ENCODE results near the gene LAMC3. TPM values are rescaled to one million over a fixed set of nuclear protein-coding genes. Genes with fewer than 3 reads are reported as not detected.

The LAMC3 gene
- total and polyA plus RNA-seq, 2 experiments from 2014 or later = not detected

DNA sequence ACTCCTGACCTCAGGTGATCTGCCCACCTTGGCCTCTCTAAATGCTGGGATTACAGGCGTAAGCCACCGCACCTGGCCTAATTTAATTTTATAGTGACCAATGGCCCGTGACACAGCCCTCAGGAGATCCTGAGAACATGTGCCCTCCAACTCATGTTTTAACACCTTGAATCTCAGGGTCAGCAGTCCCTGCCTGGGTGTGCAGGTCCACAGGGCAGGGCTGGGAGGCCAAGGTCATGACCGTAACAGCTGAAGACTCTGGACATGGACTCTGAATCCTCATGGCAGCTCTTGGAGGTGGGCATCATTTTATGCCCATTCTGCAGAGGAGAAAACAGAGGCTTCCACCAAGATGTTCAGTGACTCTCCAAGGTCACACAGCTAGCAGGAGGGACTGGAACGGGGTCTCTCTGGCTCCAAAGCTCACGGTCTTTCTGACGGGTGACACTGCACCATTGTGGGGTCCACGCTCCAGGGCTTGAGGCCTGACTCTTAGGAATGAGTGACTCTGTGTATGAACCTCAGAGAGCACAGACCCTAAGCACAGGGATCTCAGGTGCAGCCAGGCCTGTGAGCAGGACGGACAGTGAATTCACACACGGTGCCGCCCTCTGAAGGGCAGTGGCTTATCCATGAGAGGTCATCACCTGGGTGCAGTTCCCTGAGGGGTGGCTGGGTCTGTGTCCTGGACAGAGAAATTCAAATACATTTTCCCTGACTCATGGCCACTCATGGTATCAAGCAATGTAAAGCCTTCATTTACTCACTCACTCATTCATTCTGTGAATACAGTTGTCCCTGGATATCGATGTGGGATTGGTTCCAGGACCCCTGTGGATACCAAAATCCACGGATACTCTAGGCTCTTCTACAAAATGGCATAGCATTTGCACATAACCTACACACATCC is 32.8 kb upstream of the LAMC3 start:
- 64 to 66% methylated on average over 13 of the region's 13 CpGs for WGBS, 2 experiments (ENCODE audit: low coverage in 1 of 2, low lambda C conversion rate in 2 of 2, missing lambda C conversion rate in 2 of 2)
- H3K9me2 ChIP-seq (ENCODE audit: insufficient read depth) = no peaks in the 10 kb centered on the region
- H3K36me3 ChIP-seq (ENCODE audit: low read depth) = no peaks in the 10 kb centered on the region
- TF ChIP-seq EZH2 (IDR thresholded peaks at IDR 0.05; ENCODE audit: insufficient read depth, poor library complexity, severe bottlenecking) (no peak), EZH2phosphoT487 (IDR thresholded peaks at IDR 0.05; ENCODE audit: insufficient read depth, low read depth) (no peak)
- no peaks in the 10 kb centered on the region for H3K9me3 ChIP-seq (ENCODE audit: low read depth)
- no peak for DNase-seq
- peaks cover 31% of the 10 kb centered on the region for H3K27me3 ChIP-seq (replicated peaks; ENCODE audit: insufficient read depth)
- no peak overlapping the region for H3K4me3 ChIP-seq
- H3K4me2 ChIP-seq (ENCODE audit: unreplicated experiment) = no peak overlapping the region
- H3K9ac ChIP-seq = no peak overlapping the region
- H3K79me2 ChIP-seq (ENCODE audit: insufficient read depth) = no peaks in the 10 kb centered on the region
- no peaks in the 10 kb centered on the region for H4K20me1 ChIP-seq (ENCODE audit: insufficient read depth)
- H3K4me1 ChIP-seq (ENCODE audit: insufficient read depth) = no peaks in the 10 kb centered on the region
- H2AFZ ChIP-seq = no peak overlapping the region
- H3K27ac ChIP-seq = no peak overlapping the region
- H3F3A ChIP-seq (ENCODE audit: insufficient read depth) = no peaks in the 10 kb centered on the region
- in situ Hi-C loops (cut with MboI) = no loop called here

DNA sequence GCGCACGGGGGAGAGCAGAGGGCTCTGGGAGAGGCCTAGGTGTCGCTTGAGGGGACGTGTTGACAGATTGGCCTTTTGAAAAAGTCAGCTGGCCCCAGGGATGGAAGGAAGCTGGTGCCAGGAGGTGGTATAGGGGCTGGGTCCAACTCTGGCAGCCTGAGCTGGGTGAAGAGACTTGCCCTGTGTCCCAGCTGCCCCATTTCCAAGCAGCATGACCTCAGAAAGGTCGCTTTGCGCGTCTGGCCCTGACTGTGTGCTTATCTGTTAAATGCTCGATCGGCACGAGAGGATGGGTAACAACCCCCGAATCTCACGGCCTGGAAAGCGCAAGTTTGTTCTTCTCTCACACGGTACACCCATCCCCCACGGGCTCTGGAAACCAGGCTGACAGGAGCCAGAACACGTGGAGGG is 31.2 kb upstream of the LAMC3 start:
- 71 to 78% methylated on average over 16 of the region's 16 CpGs for WGBS, 2 experiments (ENCODE audit: low coverage in 1 of 2, low lambda C conversion rate in 2 of 2, missing lambda C conversion rate in 2 of 2)
- no peak overlapping the region for H3K4me2 ChIP-seq (ENCODE audit: unreplicated experiment)
- no peaks in the 10 kb centered on the region for H4K20me1 ChIP-seq (ENCODE audit: insufficient read depth)
- H3K36me3 ChIP-seq (ENCODE audit: low read depth) = no peaks in the 10 kb centered on the region
- TF ChIP-seq EZH2 (IDR thresholded peaks at IDR 0.05; ENCODE audit: insufficient read depth, poor library complexity, severe bottlenecking) (no peak), EZH2phosphoT487 (IDR thresholded peaks at IDR 0.05; ENCODE audit: insufficient read depth, low read depth) (no peak)
- H3K27ac ChIP-seq = no peak overlapping the region
- H3K79me2 ChIP-seq (ENCODE audit: insufficient read depth) = no peaks in the 10 kb centered on the region
- H2AFZ ChIP-seq = no peak overlapping the region
- H3K4me3 ChIP-seq = no peak overlapping the region
- no peaks in the 10 kb centered on the region for H3K4me1 ChIP-seq (ENCODE audit: insufficient read depth)
- H3K9me3 ChIP-seq (ENCODE audit: low read depth) = no peaks in the 10 kb centered on the region
- no peaks in the 10 kb centered on the region for H3F3A ChIP-seq (ENCODE audit: insufficient read depth)
- no peak for DNase-seq
- H3K27me3 ChIP-seq (replicated peaks; ENCODE audit: insufficient read depth) = peaks cover 20% of the 10 kb centered on the region
- in situ Hi-C loops (cut with MboI) = no loop called here
- no peaks in the 10 kb centered on the region for H3K9me2 ChIP-seq (ENCODE audit: insufficient read depth)
- H3K9ac ChIP-seq = no peak overlapping the region

DNA sequence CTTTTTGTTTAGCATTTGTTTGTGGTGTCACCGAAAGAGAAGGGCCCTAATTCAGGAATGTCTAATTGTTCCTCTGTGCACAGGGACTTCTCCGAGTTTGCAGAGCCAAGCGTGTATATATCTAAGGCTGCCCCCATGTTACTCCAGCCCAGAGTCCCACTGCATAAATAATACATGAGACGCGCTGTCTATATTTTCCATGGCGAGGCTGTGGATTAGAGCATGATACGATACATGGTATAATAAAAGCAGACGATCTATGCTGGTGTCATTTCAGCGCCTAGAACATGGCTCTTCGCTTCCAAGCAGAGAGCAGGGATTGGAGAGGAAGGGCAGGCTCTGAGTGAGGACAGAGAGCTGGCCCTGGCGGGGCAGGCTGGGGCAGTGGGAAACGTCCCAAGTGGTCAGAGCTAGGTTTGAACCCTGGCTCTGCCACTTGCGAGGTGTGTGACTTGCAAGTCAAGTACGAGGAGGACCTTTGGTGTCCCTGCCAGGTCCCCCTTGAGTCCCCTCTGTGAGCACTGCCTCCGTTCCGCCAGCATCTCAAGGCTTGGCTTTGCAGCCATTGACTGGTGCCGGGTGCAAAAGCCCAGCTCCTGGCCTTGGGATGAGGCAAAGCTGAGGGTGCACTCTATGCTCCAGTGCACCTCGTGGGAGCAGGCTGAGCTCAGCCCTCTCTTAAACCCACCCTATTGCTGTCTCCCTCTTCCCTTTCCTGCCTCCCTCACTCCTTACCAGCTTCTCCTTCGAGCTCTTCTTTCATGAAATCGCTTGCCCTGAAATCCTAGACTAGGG is 29.2 kb upstream of the LAMC3 start:
- H3K36me3 ChIP-seq (ENCODE audit: low read depth) = no peaks in the 10 kb centered on the region
- in situ Hi-C loops (cut with MboI) = no loop called here
- H3K9me2 ChIP-seq (ENCODE audit: insufficient read depth) = no peaks in the 10 kb centered on the region
- 77 to 83% methylated on average over 20 of the region's 20 CpGs for WGBS, 2 experiments (ENCODE audit: low coverage in 1 of 2, low lambda C conversion rate in 2 of 2, missing lambda C conversion rate in 2 of 2)
- H3K79me2 ChIP-seq (ENCODE audit: insufficient read depth) = no peaks in the 10 kb centered on the region
- TF ChIP-seq EZH2 (IDR thresholded peaks at IDR 0.05; ENCODE audit: insufficient read depth, poor library complexity, severe bottlenecking) = no peak
- no peaks in the 10 kb centered on the region for H3K9me3 ChIP-seq (ENCODE audit: low read depth)
- no peak overlapping the region for H3K4me3 ChIP-seq
- DNase-seq = no peak
- no peak overlapping the region for H3K27ac ChIP-seq
- no peaks in the 10 kb centered on the region for H3K4me1 ChIP-seq (ENCODE audit: insufficient read depth)
- H2AFZ ChIP-seq = no peak overlapping the region
- H3K4me2 ChIP-seq (ENCODE audit: unreplicated experiment) = no peak overlapping the region
- peaks cover 17% of the 10 kb centered on the region for H3K27me3 ChIP-seq (replicated peaks; ENCODE audit: insufficient read depth)
- H3F3A ChIP-seq (ENCODE audit: insufficient read depth) = no peaks in the 10 kb centered on the region
- no peaks in the 10 kb centered on the region for H4K20me1 ChIP-seq (ENCODE audit: insufficient read depth)
- no peak overlapping the region for H3K9ac ChIP-seq

DNA sequence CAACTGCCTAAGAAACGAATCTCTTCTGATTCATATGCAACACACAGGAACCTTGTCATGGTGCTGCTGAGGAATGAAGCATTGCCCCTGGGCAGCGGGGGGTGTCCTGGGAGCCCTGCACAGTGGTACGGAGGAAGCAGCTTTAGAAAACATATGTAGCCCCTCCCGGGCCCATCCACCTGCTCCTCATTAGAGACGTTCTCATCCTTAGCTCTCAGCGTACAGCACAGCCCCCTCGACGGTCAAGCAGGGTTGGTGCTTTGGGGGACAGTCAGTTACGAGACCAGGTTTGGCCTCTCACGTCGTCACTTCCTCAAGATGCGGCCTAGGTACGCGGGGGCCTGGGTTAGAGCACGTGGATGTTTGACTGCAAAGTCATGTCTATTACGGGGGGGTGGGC is 28.4 kb upstream of the LAMC3 start:
- Histone ChIP-seq H2AFZ (no peak overlapping the region), H3F3A (ENCODE audit: insufficient read depth) (no peaks in the 10 kb centered on the region), H3K9me2 (ENCODE audit: insufficient read depth) (no peaks in the 10 kb centered on the region), H3K27ac (no peak overlapping the region), H3K36me3 (ENCODE audit: low read depth) (no peaks in the 10 kb centered on the region), H4K20me1 (ENCODE audit: insufficient read depth) (no peaks in the 10 kb centered on the region), H3K4me2 (ENCODE audit: unreplicated experiment) (no peak overlapping the region), H3K79me2 (ENCODE audit: insufficient read depth) (no peaks in the 10 kb centered on the region), H3K4me3 (no peak overlapping the region), H3K4me1 (ENCODE audit: insufficient read depth) (no peaks in the 10 kb centered on the region), H3K9me3 (ENCODE audit: low read depth) (no peaks in the 10 kb centered on the region), H3K27me3 (replicated peaks; ENCODE audit: insufficient read depth) (peaks cover 15% of the 10 kb centered on the region; the same call in 1 of the 2 replicates), H3K9ac (no peak overlapping the region)
- WGBS, 2 experiments (ENCODE audit: low coverage in 1 of 2, low lambda C conversion rate in 2 of 2, missing lambda C conversion rate in 2 of 2) = 54 to 57% methylated on average over 16 of the region's 16 CpGs
- DNase-seq = no peak
- in situ Hi-C loops (cut with MboI) = no loop called here
- TF ChIP-seq EZH2phosphoT487 (IDR thresholded peaks at IDR 0.05; ENCODE audit: insufficient read depth, low read depth) (no peak), EZH2 (IDR thresholded peaks at IDR 0.05; ENCODE audit: insufficient read depth, poor library complexity, severe bottlenecking) (no peak)
